ENCODE results near the gene PEX11B. TPM values are rescaled to one million over a fixed set of nuclear protein-coding genes. Genes with fewer than 3 reads are reported as not detected.

Gene PEX11B
- total RNA-seq, 1 donor from 2014 or later = 47.7 TPM

- no peaks in the 10 kb centered on the region for H3K4me1 Mint-ChIP-seq
- no peak overlapping the region for H3K4me3 Mint-ChIP-seq
- H3K9me3 Mint-ChIP-seq = no peaks in the 10 kb centered on the region
- CTCF ChIA-PET = no interaction called here
- no peaks in the 10 kb centered on the region for H3K27me3 Mint-ChIP-seq
- POLR2A ChIA-PET = no interaction called here
- DNase-seq (no peak), ATAC-seq (ENCODE audit: low read depth) (no peak)
- no peak overlapping the region for H3K27ac Mint-ChIP-seq
- no peak for TF ChIP-seq CTCF (IDR thresholded peaks at IDR 0.05)
- intact Hi-C loops (cut with micrococcal nuclease) = no loop called here
- peaks cover 46% of the 10 kb centered on the region for H3K36me3 Mint-ChIP-seq (ENCODE audit: low read depth)
These were observed 28.0 kb upstream of the PEX11B start for GRCh38 chr1:145946477-145946986.

GRCh38 chr1:145944532-145944931 is 26.0 kb upstream of the PEX11B start:
- Mint-ChIP-seq H3K36me3 (ENCODE audit: low read depth) (peaks cover 47% of the 10 kb centered on the region), H3K27me3 (no peaks in the 10 kb centered on the region), H3K27ac (no peak overlapping the region), H3K4me1 (no peaks in the 10 kb centered on the region), H3K4me3 (no peak overlapping the region), H3K9me3 (no peaks in the 10 kb centered on the region)
- ATAC-seq (ENCODE audit: low read depth) (no peak), DNase-seq (no peak)
- ChIA-PET CTCF (no interaction called here), POLR2A (interaction anchor here (0.8 to 1.4 kb wide), 2 partner anchors 17 to 19 kb away, joined by 4 read pairs; partner anchors contain the start of genes ANKRD34A and RBM8A)
- no peak for TF ChIP-seq CTCF (IDR thresholded peaks at IDR 0.05)
- intact Hi-C loops (cut with micrococcal nuclease) = no loop called here

- Mint-ChIP-seq H3K36me3 (ENCODE audit: low read depth) (peaks cover 44% of the 10 kb centered on the region), H3K27ac (no peak overlapping the region), H3K27me3 (no peaks in the 10 kb centered on the region), H3K9me3 (no peaks in the 10 kb centered on the region), H3K4me3 (no peak overlapping the region), H3K4me1 (no peaks in the 10 kb centered on the region)
- intact Hi-C loops (cut with micrococcal nuclease) = no loop called here
- DNase-seq (no peak), ATAC-seq (ENCODE audit: low read depth) (no peak)
- ChIA-PET POLR2A (interaction anchor here (1.6 kb wide), 1 partner anchor 24 kb away, joined by 5 read pairs; the partner anchor contains the start of gene PEX11B), CTCF (interaction anchor here (2.0 kb wide), 1 partner anchor 15 kb away, joined by 5 read pairs; the partner anchor contains the start of gene LIX1L)
- TF ChIP-seq CTCF (IDR thresholded peaks at IDR 0.05) = no peak
These were observed 24.4 kb upstream of the PEX11B start for GRCh38 chr1:145942871-145943270.

- intact Hi-C loops (cut with micrococcal nuclease) = no loop called here
- no peak for DNase-seq
- Mint-ChIP-seq H3K4me3 (no peak overlapping the region), H3K4me1 (no peaks in the 10 kb centered on the region), H3K27ac (no peak overlapping the region), H3K27me3 (no peaks in the 10 kb centered on the region), H3K36me3 (ENCODE audit: low read depth) (peaks cover 47% of the 10 kb centered on the region), H3K9me3 (no peaks in the 10 kb centered on the region)
- ChIA-PET POLR2A (interaction anchor here (0.6 to 1.6 kb wide), 2 partner anchors 24 to 90 kb away, joined by 5 read pairs; partner anchors contain the start of gene PEX11B), CTCF (interaction anchor here (2.0 kb wide), 1 partner anchor 15 kb away, joined by 5 read pairs; the partner anchor contains the start of gene LIX1L)
- no peak for ATAC-seq (ENCODE audit: low read depth)
- TF ChIP-seq CTCF (IDR thresholded peaks at IDR 0.05) = no peak
These were observed 23.9 kb upstream of the PEX11B start for GRCh38 chr1:145942405-145942804.

GRCh38 chr1:145937436-145937835 is 18.9 kb upstream of the PEX11B start:
- CTCF ChIA-PET = no interaction called here
- no peak overlapping the region for H3K4me3 Mint-ChIP-seq
- H3K27ac Mint-ChIP-seq = no peak overlapping the region
- no peaks in the 10 kb centered on the region for H3K9me3 Mint-ChIP-seq
- H3K27me3 Mint-ChIP-seq = no peaks in the 10 kb centered on the region
- no peak for DNase-seq
- TF ChIP-seq CTCF (IDR thresholded peaks at IDR 0.05) = no peak
- POLR2A ChIA-PET = interaction anchor here (0.6 to 2.4 kb wide), 3 partner anchors 21 to 100 kb away, joined by 5 to 7 read pairs (median 5); partner anchors contain the start of gene LIX1L
- peaks cover 11% of the 10 kb centered on the region for H3K4me1 Mint-ChIP-seq
- no peak for ATAC-seq (ENCODE audit: low read depth)
- intact Hi-C loops (cut with micrococcal nuclease) = no loop called here
- H3K36me3 Mint-ChIP-seq (ENCODE audit: low read depth) = peaks cover 44% of the 10 kb centered on the region
